ENCODE results near the gene ISOC1.

The ISOC1 gene

GRCh38 chr5:129094087-129094923 is at the start of gene ISOC1:
Gene ISOC1, plus strand, starts transcription at chr5:129094749. Its CDS starts 18 bp downstream, at chr5:129094767.
- peak; percentile 67 to 97 (median 94) for DNase-seq
- intact Hi-C loops (cut with DNase I), result no loop called here

- intact Hi-C loops (cut with DNase I), result no loop called here
- no peak for DNase-seq
Observed at GRCh38 chr5:129046151-129046550, 48.4 kb upstream of the ISOC1 start.

GRCh38 chr5:129048509-129048908 is 46.0 kb upstream of the ISOC1 start:
- intact Hi-C loops (cut with DNase I), result no loop called here

GRCh38 chr5:129049126-129049799 is 45.3 kb upstream of the ISOC1 start:
- no peak for DNase-seq
- intact Hi-C loops (cut with DNase I), result no loop called here

More at GRCh38 chr5:129048509-129048908, 46.0 kb upstream of the ISOC1 start:
- no peak for DNase-seq

GRCh38 chr5:129051283-129051682 is 43.3 kb upstream of the ISOC1 start:
- no peak for DNase-seq
- intact Hi-C loops (cut with DNase I), result no loop called here

GRCh38 chr5:129053438-129053837 is 41.1 kb upstream of the ISOC1 start:
- intact Hi-C loops (cut with DNase I), result no loop called here

GRCh38 chr5:129057329-129057728 is 37.2 kb upstream of the ISOC1 start:
- intact Hi-C loops (cut with DNase I), result no loop called here
- no peak for DNase-seq

More at GRCh38 chr5:129053438-129053837, 41.1 kb upstream of the ISOC1 start:
- DNase-seq, result no peak

- intact Hi-C loops (cut with DNase I), result no loop called here
- no peak for DNase-seq
Observed at GRCh38 chr5:129061849-129062248, 32.7 kb upstream of the ISOC1 start.

GRCh38 chr5:129063483-129064113 is 31.0 kb upstream of the ISOC1 start:
- intact Hi-C loops (cut with DNase I), result no loop called here
- peak in 7 of 42 donors; percentile 1 to 48 (median 19) for DNase-seq

- intact Hi-C loops (cut with DNase I), result no loop called here
- no peak for DNase-seq
Observed at GRCh38 chr5:129065721-129066120, 28.8 kb upstream of the ISOC1 start.

- intact Hi-C loops (cut with DNase I), result no loop called here
- no peak for DNase-seq
Observed at GRCh38 chr5:129067745-129068144, 26.8 kb upstream of the ISOC1 start.

GRCh38 chr5:129069292-129069691 is 25.3 kb upstream of the ISOC1 start:
- DNase-seq, result no peak
- intact Hi-C loops (cut with DNase I), result no loop called here

GRCh38 chr5:129073111-129073510 is 21.4 kb upstream of the ISOC1 start:
- intact Hi-C loops (cut with DNase I), result no loop called here
- no peak for DNase-seq

GRCh38 chr5:129074903-129075302 is 19.6 kb upstream of the ISOC1 start:
- intact Hi-C loops (cut with DNase I), result no loop called here
- no peak for DNase-seq

GRCh38 chr5:129077433-129078075 is 17.0 kb upstream of the ISOC1 start:
- intact Hi-C loops (cut with DNase I), result no loop called here
- DNase-seq, result no peak

- intact Hi-C loops (cut with DNase I), result no loop called here
- DNase-seq, result no peak
Observed at GRCh38 chr5:129078247-129078646, 16.3 kb upstream of the ISOC1 start.

- intact Hi-C loops (cut with DNase I), result no loop called here
- no peak for DNase-seq
Observed at GRCh38 chr5:129078660-129079059, 15.9 kb upstream of the ISOC1 start.

GRCh38 chr5:129079496-129079895 is 15.1 kb upstream of the ISOC1 start:
- intact Hi-C loops (cut with DNase I), result no loop called here
- no peak for DNase-seq

GRCh38 chr5:129080766-129081165 is 13.8 kb upstream of the ISOC1 start:
- intact Hi-C loops (cut with DNase I), result no loop called here
- DNase-seq, result no peak

All from head of caudate nucleus (tissue), 42 donors.